SH-SY5Y (cell line): ENCODE results near the gene ERGIC1.

Source experiments
- GATA2 ChIP-seq: IDR thresholded peaks from 2 replicates; pipeline ENCODE4 v1.6.1; 2011; ENCODE audit warnings: mild to moderate bottlenecking, low read depth, low read length
- GATA3 ChIP-seq: IDR thresholded peaks from 2 replicates; pipeline ENCODE4 v1.6.1; 2011; ENCODE audit warnings: low read depth, mild to moderate bottlenecking, low read length, moderate library complexity

DNA sequence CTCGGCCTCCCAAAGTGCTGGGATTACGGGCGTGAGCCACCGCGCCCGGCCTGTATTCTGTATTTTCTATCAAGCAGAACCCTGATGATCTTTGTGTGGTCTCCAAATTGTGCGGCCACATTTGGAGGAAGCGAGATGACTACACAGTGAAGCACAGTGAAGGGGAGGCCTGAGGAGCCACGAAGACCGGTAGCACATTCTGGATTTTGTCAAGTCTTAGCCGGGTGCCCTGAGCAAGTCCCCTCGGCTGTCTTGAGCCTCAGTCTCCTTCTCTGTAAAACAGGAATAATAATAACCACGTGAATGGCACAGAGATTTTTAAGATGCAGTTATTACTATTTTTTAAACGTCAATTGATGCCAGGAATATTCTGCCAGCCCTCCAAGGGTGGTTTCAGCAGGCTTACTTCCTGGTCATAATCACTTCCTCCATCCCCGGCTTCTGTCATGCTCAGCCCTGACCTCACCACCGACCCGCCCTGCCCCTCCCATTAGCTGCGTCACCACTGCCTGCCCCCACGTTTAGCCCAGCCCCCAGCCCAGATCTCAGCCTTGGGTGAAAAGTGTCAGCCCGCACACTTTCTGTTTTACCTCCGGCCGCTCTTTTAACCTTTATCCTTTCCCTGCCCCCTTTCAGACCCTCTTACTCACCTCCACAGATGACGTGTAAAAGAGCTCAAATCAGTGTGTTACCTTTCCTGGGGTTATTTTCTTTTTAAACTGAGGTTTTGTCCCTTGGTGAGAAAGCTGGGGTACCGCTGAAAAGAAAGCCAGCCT lies 27.0 kb upstream of the ERGIC1 start:
- TF ChIP-seq GATA3 (no peak), GATA2 (no peak)
